ENCODE data around the gene PLD5.
"Not testable (repeated sequence)": the region's sequence is repeated elsewhere in the genome, so short reads cannot be mapped to it uniquely, and the experiment has no call there.

The PLD5 gene

GRCh38 chr1:242489545-242489944 is 35.0 kb downstream of the PLD5 start:
- no peak for DNase-seq (ENCODE audit: low spot score)

- no peak for DNase-seq (ENCODE audit: low spot score)
Measured at GRCh38 chr1:242477944-242478343, 46.6 kb downstream of the PLD5 start.

GRCh38 chr1:242470774-242471173 is 53.7 kb downstream of the PLD5 start:
- no peak for DNase-seq (ENCODE audit: low spot score)

GRCh38 chr1:242468784-242469183 is 55.7 kb downstream of the PLD5 start:
- no peak for DNase-seq (ENCODE audit: low spot score)

- peak; percentile 79 for DNase-seq (ENCODE audit: low spot score)
Measured at GRCh38 chr1:242467556-242468145, 56.8 kb downstream of the PLD5 start.

GRCh38 chr1:242462867-242463266 is 61.6 kb downstream of the PLD5 start:
- no peak for DNase-seq (ENCODE audit: low spot score)

GRCh38 chr1:242459740-242460139 is 64.8 kb downstream of the PLD5 start:
- DNase-seq (ENCODE audit: low spot score): not testable (repeated sequence)

- no peak for DNase-seq (ENCODE audit: low spot score)
Measured at GRCh38 chr1:242456726-242457269, 67.7 kb downstream of the PLD5 start.

GRCh38 chr1:242455052-242455361 is 69.5 kb downstream of the PLD5 start:
- no peak for DNase-seq (ENCODE audit: low spot score)

- peak; percentile 78 for DNase-seq (ENCODE audit: low spot score)
Measured at GRCh38 chr1:242454262-242455051, 70.0 kb downstream of the PLD5 start.

- DNase-seq (ENCODE audit: low spot score): no peak
Measured at GRCh38 chr1:242452573-242452972, 71.9 kb downstream of the PLD5 start.

- DNase-seq (ENCODE audit: low spot score): no peak
Measured at GRCh38 chr1:242449661-242450060, 74.8 kb downstream of the PLD5 start.

GRCh38 chr1:242448910-242449645 is 75.4 kb downstream of the PLD5 start:
- peak; percentile 78 for DNase-seq (ENCODE audit: low spot score)

GRCh38 chr1:242447689-242448088 is 76.8 kb downstream of the PLD5 start:
- DNase-seq (ENCODE audit: low spot score): peak; percentile 51

GRCh38 chr1:242440757-242441156 is 83.7 kb downstream of the PLD5 start:
- DNase-seq (ENCODE audit: low spot score): no peak

GRCh38 chr1:242435200-242435599 is 89.3 kb downstream of the PLD5 start:
- DNase-seq (ENCODE audit: low spot score): no peak

GRCh38 chr1:242432491-242433095 is 91.9 kb downstream of the PLD5 start:
- peak; percentile 93 for DNase-seq (ENCODE audit: low spot score)

GRCh38 chr1:242431786-242432185 is 92.7 kb downstream of the PLD5 start:
- DNase-seq (ENCODE audit: low spot score): no peak

GRCh38 chr1:242430956-242431355 is 93.5 kb downstream of the PLD5 start:
- no peak for DNase-seq (ENCODE audit: low spot score)

- no peak for DNase-seq (ENCODE audit: low spot score)
Measured at GRCh38 chr1:242428399-242429190, 95.9 kb downstream of the PLD5 start.

GRCh38 chr1:242427519-242427918 is 97.0 kb downstream of the PLD5 start:
- peak; percentile 58 for DNase-seq (ENCODE audit: low spot score)

Measured in cerebellar cortex (tissue), 1 donor.